Stimulated activated CD4-positive, alpha-beta T cell treated with anti-CD3 and anti-CD28 coated beads, TNF-alpha, amount 100 ng/mL, for 4 hours (primary cell): ENCODE results near the gene PEX11A.

Experiments
- DNase-seq, 3 experiments: peaks; one replicate each; pipeline ENCODE4 v3.0.0-alpha.2; 2020; ENCODE audit warnings: low read depth in 3 of 3

PEX11A gene

GRCh38 chr15:89675606-89676005 lies 14.9 kb downstream of the PEX11A start:
- DNase-seq: no peak

GRCh38 chr15:89674526-89674925 lies 16.0 kb downstream of the PEX11A start:
- no peak for DNase-seq

- no peak for DNase-seq
Observed at GRCh38 chr15:89673165-89673512, 17.4 kb downstream of the PEX11A start.

- DNase-seq: no peak
Observed at GRCh38 chr15:89672221-89673164, 18.1 kb downstream of the PEX11A start.

- DNase-seq: no peak
Observed at GRCh38 chr15:89671687-89672086, 18.9 kb downstream of the PEX11A start.

GRCh38 chr15:89670971-89671560 lies 19.5 kb downstream of the PEX11A start:
- DNase-seq: no peak

- DNase-seq: no peak
Observed at GRCh38 chr15:89669941-89670340, 20.6 kb downstream of the PEX11A start.

- DNase-seq: no peak
Observed at GRCh38 chr15:89669309-89669865, 21.2 kb downstream of the PEX11A start.

GRCh38 chr15:89668171-89668570 lies 22.4 kb downstream of the PEX11A start:
- no peak for DNase-seq

- DNase-seq: no peak
Observed at GRCh38 chr15:89667706-89667960, 22.9 kb downstream of the PEX11A start.

- DNase-seq: no peak
Observed at GRCh38 chr15:89666858-89667705, 23.5 kb downstream of the PEX11A start.

- no peak for DNase-seq
Observed at GRCh38 chr15:89666184-89666857, 24.2 kb downstream of the PEX11A start.

GRCh38 chr15:89665449-89666181 lies 24.9 kb downstream of the PEX11A start:
- DNase-seq: no peak

- no peak for DNase-seq
Observed at GRCh38 chr15:89664441-89665350, 25.9 kb downstream of the PEX11A start.

GRCh38 chr15:89662893-89663626 lies 27.5 kb downstream of the PEX11A start:
- no peak for DNase-seq

- no peak for DNase-seq
Observed at GRCh38 chr15:89660556-89660955, 30.0 kb downstream of the PEX11A start.

- no peak for DNase-seq
Observed at GRCh38 chr15:89659295-89659694, 31.3 kb downstream of the PEX11A start.

GRCh38 chr15:89657686-89658200 lies 32.8 kb downstream of the PEX11A start:
- DNase-seq: no peak
